ENCODE results near the gene PHOSPHO2.

GRCh38 chr2:169711751-169712509 is 17.7 kb downstream of the PHOSPHO2 start:
- TF ChIP-seq CTCF (IDR thresholded peaks at IDR 0.05) = no peak
- no peak for TF ChIP-seq EP300 (IDR thresholded peaks at IDR 0.05)
- no peak for TF ChIP-seq POLR2AphosphoS5 (IDR thresholded peaks at IDR 0.05)
- no peak for TF ChIP-seq POLR2A (IDR thresholded peaks at IDR 0.05)

Data from suprapubic skin (tissue), 4 donors.